Gastrocnemius medialis (tissue), 4 donors: ENCODE data around the gene RANBP17.

Experiments
- CTCF ChIP-seq, 5 experiments: fragments of 450-650 bp in 3 of 5; fragments of 200-600 bp in 2 of 5; sonication (generic) in 2 of 5; IDR thresholded peaks in 4 of 5; conservative IDR thresholded peaks in 1 of 5; 1 replicate in 4 of 5; 2 replicates in 1 of 5; pipeline ENCODE4 v1.5.1; 2016 to 2019; ENCODE audit warnings: antibody characterized with exemption in 5 of 5, mild to moderate bottlenecking in 3 of 5, moderate library complexity in 3 of 5
- POLR2A ChIP-seq, 2 donors: fragments of 450-650 bp; IDR thresholded peaks; one replicate each; pipeline ENCODE4 v1.6.1; 2017; ENCODE audit warnings: antibody characterized with exemption in 2 of 2, mild to moderate bottlenecking in 2 of 2, moderate library complexity in 2 of 2

GRCh38 chr5:170907758-170908157, 45.9 kb downstream of the RANBP17 start:
- TF ChIP-seq CTCF (IDR thresholded peaks at IDR 0.05 in 4 of 5, conservative IDR thresholded peaks at IDR 0.05 in 1 of 5) (no peak), POLR2A (IDR thresholded peaks at IDR 0.05) (no peak)
